GM19395 (cell line): ENCODE results near the gene ITPR1.

Experiments used
- ATAC-seq: cut with Tn5 transposase; IDR thresholded peaks from one replicate; pipeline ENCODE4 v1.9.1; 2021; ENCODE audit warnings: mild to moderate bottlenecking, moderate library complexity; ENCODE audit not compliant: unreplicated experiment

ITPR1 gene

GRCh38 chr3:4711680-4711992 is 218.5 kb downstream of the ITPR1 start:
- ATAC-seq = peak; percentile 29

- ATAC-seq = no peak
Observed at GRCh38 chr3:4712109-4712508, 219.0 kb downstream of the ITPR1 start.

- ATAC-seq = no peak
Observed at GRCh38 chr3:4714045-4714444, 220.9 kb downstream of the ITPR1 start.

- no peak for ATAC-seq
Observed at GRCh38 chr3:4716266-4716665, 223.1 kb downstream of the ITPR1 start.

- ATAC-seq = no peak
Observed at GRCh38 chr3:4716706-4717362, 223.7 kb downstream of the ITPR1 start.

- no peak for ATAC-seq
Observed at GRCh38 chr3:4717363-4717740, 224.2 kb downstream of the ITPR1 start.

- no peak for ATAC-seq
Observed at GRCh38 chr3:4718179-4718736, 225.1 kb downstream of the ITPR1 start.

GRCh38 chr3:4719046-4719501 is 225.9 kb downstream of the ITPR1 start:
- no peak for ATAC-seq

GRCh38 chr3:4720316-4721075 is 227.3 kb downstream of the ITPR1 start:
- ATAC-seq = no peak

GRCh38 chr3:4721511-4721911 is 228.4 kb downstream of the ITPR1 start:
- ATAC-seq = no peak

- ATAC-seq = no peak
Observed at GRCh38 chr3:4722103-4722502, 229.0 kb downstream of the ITPR1 start.

- ATAC-seq = no peak
Observed at GRCh38 chr3:4724051-4724629, 231.0 kb downstream of the ITPR1 start.

GRCh38 chr3:4726549-4726948 is 233.4 kb downstream of the ITPR1 start:
- ATAC-seq = no peak

- ATAC-seq = no peak
Observed at GRCh38 chr3:4729061-4729973, 236.2 kb downstream of the ITPR1 start.

GRCh38 chr3:4730719-4731118 is 237.6 kb downstream of the ITPR1 start:
- no peak for ATAC-seq

GRCh38 chr3:4731543-4732111 is 238.5 kb downstream of the ITPR1 start:
- no peak for ATAC-seq

GRCh38 chr3:4732925-4733324 is 239.8 kb downstream of the ITPR1 start:
- ATAC-seq = no peak

- ATAC-seq = no peak
Observed at GRCh38 chr3:4734454-4734853, 241.3 kb downstream of the ITPR1 start.

GRCh38 chr3:4735243-4735642 is 242.1 kb downstream of the ITPR1 start:
- no peak for ATAC-seq

GRCh38 chr3:4736284-4736861 is 243.2 kb downstream of the ITPR1 start:
- no peak for ATAC-seq
